ENCODE data around the gene NADSYN1. TPM values are rescaled to one million over a fixed set of nuclear protein-coding genes. Genes with fewer than 3 reads are reported as not detected.
A peak's percentile ranks its signal among the peaks of the same experiment; 100 is the strongest.

The NADSYN1 gene
- total RNA-seq, 4 donors from 2014 or later = 54.2 to 85.9 (median 70.0) TPM

DNA sequence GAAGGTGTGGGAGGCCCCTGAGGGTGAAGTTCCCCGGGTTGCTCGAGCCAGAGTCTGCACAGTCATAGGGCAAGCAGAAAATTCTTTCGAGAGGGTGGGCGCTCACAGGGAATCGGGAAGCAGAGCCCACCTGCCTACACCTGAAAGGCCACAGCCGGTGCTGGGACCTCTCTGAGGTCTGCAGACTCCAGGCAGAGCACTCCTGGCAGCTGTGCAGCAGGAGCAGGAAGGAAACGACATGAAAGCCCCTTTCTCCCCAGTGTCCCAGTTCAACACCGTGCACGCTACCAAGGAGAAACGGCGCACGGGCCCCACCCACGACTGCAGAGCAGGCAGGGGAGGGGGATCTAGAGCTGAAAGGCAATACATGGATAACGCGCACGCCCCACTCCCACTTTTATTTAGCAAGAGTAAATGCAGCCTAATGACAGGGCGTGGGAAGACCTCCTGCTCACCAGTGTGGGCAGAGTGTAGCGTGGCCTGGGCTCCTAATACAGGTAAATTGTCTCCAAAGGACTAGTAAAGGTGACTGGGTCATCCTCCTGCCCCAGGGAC lies 18.4 kb upstream of the NADSYN1 start:
- WGBS, 2 donors = 77 to 82% methylated on average over 18 of the region's 18 CpGs
- DNase-seq (ENCODE audit: low spot score in 2 of 2) = no peak

DNA sequence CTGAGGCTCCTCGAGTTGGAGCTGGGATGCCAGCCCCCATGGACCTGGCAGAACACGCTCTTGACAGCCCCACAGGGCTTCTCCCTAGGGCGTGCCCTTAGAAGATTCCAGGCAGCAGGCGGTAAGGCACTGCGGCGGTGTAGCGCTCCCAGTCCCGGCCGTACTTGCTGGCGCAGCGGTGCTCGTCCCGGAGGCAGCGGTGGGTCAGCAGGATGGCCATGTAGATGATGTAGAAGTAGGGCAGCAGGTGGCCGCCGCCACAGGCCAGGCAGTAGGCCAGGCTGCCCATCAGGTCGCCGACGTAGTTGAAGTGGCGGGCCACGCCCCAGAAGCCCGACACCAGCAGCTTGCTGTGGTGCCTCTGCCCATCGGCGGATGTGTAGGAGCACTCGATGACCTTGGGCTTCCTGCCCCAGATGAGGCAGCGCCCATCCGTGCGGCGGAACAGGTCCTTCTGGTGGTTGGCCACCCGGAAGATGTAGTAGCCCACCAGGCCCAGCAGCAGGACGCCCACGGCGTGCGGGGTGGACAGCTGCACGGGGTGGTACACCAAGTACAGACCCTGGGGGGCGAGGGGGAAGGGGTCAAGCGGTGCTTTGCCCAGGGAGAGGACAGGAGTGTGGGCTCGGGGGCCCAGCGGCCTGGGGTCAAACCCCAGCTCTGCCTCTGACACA lies 17.6 kb upstream of the NADSYN1 start:
- no peak for TF ChIP-seq CTCF (IDR thresholded peaks at IDR 0.05)
- no peak for TF ChIP-seq EP300 (IDR thresholded peaks at IDR 0.05)
- no peak for TF ChIP-seq POLR2A (IDR thresholded peaks at IDR 0.05)
- Histone ChIP-seq H3K4me1 (peaks cover 0 to 14% (median 0%) of the 10 kb centered on the region in 4 donors), H3K9me3 (no peaks in the 10 kb centered on the region), H3K4me3 (no peak overlapping the region), H3K27me3 (no peaks in the 10 kb centered on the region), H3K27ac (no peak overlapping the region), H3K36me3 (peaks cover 0 to 61% (median 0%) of the 10 kb centered on the region in 3 donors)
- WGBS, 2 donors = 93 to 96% methylated on average over 23 to 39 of the region's 39 CpGs
- DNase-seq (ENCODE audit: low spot score in 2 of 2) = no peak

More for the DNA sequence above, 18.4 kb upstream of the NADSYN1 start:
- Histone ChIP-seq H3K27ac (peak overlapping the region in 1 of 4 donors; percentile 80), H3K36me3 (peaks cover 0 to 53% (median 0%) of the 10 kb centered on the region in 3 donors), H3K4me1 (peaks cover 0 to 14% (median 0%) of the 10 kb centered on the region in 4 donors), H3K9me3 (no peaks in the 10 kb centered on the region), H3K4me3 (no peak overlapping the region), H3K27me3 (no peaks in the 10 kb centered on the region)
- TF ChIP-seq POLR2A (IDR thresholded peaks at IDR 0.05) = no peak
- no peak for TF ChIP-seq EP300 (IDR thresholded peaks at IDR 0.05)
- no peak for TF ChIP-seq CTCF (IDR thresholded peaks at IDR 0.05)

- Histone ChIP-seq H3K27ac (no peak overlapping the region), H3K4me1 (peaks cover 0 to 14% (median 0%) of the 10 kb centered on the region in 4 donors), H3K36me3 (peaks cover 0 to 75% (median 0%) of the 10 kb centered on the region in 3 donors), H3K4me3 (no peak overlapping the region), H3K9me3 (no peaks in the 10 kb centered on the region), H3K27me3 (no peaks in the 10 kb centered on the region)
- 91 to 94% methylated on average over 7 to 8 of the region's 8 CpGs for WGBS, 2 donors
- no peak for DNase-seq (ENCODE audit: low spot score in 2 of 2)
- TF ChIP-seq POLR2A (IDR thresholded peaks at IDR 0.05) (no peak), EP300 (IDR thresholded peaks at IDR 0.05) (no peak)
These were observed 16.1 kb upstream of the NADSYN1 start for GRCh38 chr11:71436861-71437260.

DNA sequence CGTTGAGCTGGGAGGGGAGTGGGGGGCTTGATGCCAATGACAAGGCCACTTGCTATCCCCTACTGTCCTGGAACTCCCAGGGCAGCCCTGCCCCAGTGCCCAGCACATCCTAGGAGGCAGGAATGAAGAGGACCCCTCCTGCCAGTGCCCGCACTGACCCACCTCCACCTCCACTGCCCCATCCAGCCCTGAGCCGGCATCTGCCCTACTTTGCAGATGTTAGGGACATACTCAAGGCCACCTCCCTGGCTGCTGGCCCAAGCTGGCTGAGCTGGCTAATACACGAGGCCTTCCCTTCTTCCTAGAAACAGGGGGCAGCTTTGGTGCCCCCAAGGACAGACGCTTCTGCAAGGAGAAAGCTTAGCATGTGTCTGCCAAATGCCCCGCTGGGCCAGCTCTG lies 15.6 kb upstream of the NADSYN1 start:
- DNase-seq (ENCODE audit: low spot score in 2 of 2) = no peak
- no peaks in the 10 kb centered on the region for H3K9me3 ChIP-seq
- WGBS, 2 donors = 84 to 85% methylated on average over 6 of the region's 6 CpGs
- H3K4me3 ChIP-seq = no peak overlapping the region
- H3K36me3 ChIP-seq = peaks cover 0 to 81% (median 0%) of the 10 kb centered on the region in 3 donors
- H3K27ac ChIP-seq = no peak overlapping the region
- TF ChIP-seq CTCF (IDR thresholded peaks at IDR 0.05) = no peak
- peaks cover 0 to 14% (median 0%) of the 10 kb centered on the region in 4 donors for H3K4me1 ChIP-seq
- H3K27me3 ChIP-seq = no peaks in the 10 kb centered on the region

DNA sequence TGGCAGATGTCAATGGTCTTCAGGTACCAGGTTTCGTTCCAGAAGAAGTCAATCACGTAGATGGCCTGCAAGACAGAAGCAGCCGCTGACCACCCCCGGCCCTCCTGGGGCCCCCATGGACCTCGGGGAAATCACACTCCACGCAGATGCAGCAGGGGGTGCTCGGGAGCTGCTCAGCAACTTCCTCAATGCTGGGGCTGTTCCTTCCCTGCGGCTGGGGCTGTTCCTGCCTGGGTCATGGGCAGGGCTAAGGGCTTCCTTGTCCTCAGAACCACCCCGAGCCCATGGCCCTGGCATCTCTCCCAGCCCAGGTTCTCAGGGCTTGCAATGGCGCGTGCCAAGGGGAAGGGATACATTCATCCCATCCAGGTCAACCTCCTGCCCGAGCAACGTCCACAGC lies 15.1 kb upstream of the NADSYN1 start:
- H3K9me3 ChIP-seq = no peaks in the 10 kb centered on the region
- no peak overlapping the region for H3K27ac ChIP-seq
- H3K27me3 ChIP-seq = no peaks in the 10 kb centered on the region
- TF ChIP-seq POLR2A (IDR thresholded peaks at IDR 0.05) = no peak
- no peak for TF ChIP-seq EP300 (IDR thresholded peaks at IDR 0.05)
- no peak for TF ChIP-seq CTCF (IDR thresholded peaks at IDR 0.05)
- no peak for DNase-seq (ENCODE audit: low spot score in 2 of 2)
- peaks cover 0 to 12% (median 0%) of the 10 kb centered on the region in 4 donors for H3K4me1 ChIP-seq
- peaks cover 0 to 86% (median 0%) of the 10 kb centered on the region in 3 donors for H3K36me3 ChIP-seq
- no peak overlapping the region for H3K4me3 ChIP-seq
- 90% methylated on average over 10 to 11 of the region's 13 CpGs for WGBS, 2 donors

All from tibial nerve (tissue), 4 donors.